Suprapubic skin (tissue), 4 donors: ENCODE data around the gene MESP1. TPM values are rescaled to one million over a fixed set of nuclear protein-coding genes. Genes with fewer than 3 reads are reported as not detected.

Experiments
- DNase-seq, 2 donors: peaks; one replicate each; pipeline ENCODE4 v3.0.0-alpha.2; 2019; ENCODE audit warnings: low spot score in 2 of 2
- H3K27ac ChIP-seq: fragments of 200-600 bp; sonication (generic); one replicate; pipeline ENCODE4 v1.5.1; 2019
- H3K27me3 ChIP-seq: fragments of 200-600 bp; sonication (generic); one replicate; pipeline ENCODE4 v1.5.1; 2019
- H3K36me3 ChIP-seq: fragments of 200-600 bp; sonication (generic); one replicate; pipeline ENCODE4 v1.5.1; 2019
- H3K4me1 ChIP-seq: fragments of 200-600 bp; sonication (generic); one replicate; pipeline ENCODE4 v1.5.1; 2019
- H3K4me3 ChIP-seq: fragments of 200-600 bp; sonication (generic); one replicate; pipeline ENCODE4 v1.5.1; 2019; ENCODE audit warnings: mild to moderate bottlenecking
- H3K9me3 ChIP-seq: fragments of 200-600 bp; sonication (generic); one replicate; pipeline ENCODE4 v1.5.1; 2019
- EP300 ChIP-seq: sonication (generic); formaldehyde crosslinking; IDR thresholded peaks from one replicate; pipeline ENCODE4 v1.6.1; 2017; ENCODE audit warnings: antibody characterized with exemption
- POLR2A ChIP-seq, 2 donors: fragments of 450-650 bp; IDR thresholded peaks; one replicate each; pipeline ENCODE4 v1.6.1; 2017; ENCODE audit warnings: antibody characterized with exemption in 2 of 2, mild to moderate bottlenecking in 2 of 2, moderate library complexity in 2 of 2
- POLR2AphosphoS5 ChIP-seq, 3 donors: sonication (generic); formaldehyde crosslinking; IDR thresholded peaks; one replicate each; pipeline ENCODE4 v1.6.1; 2017; ENCODE audit warnings: antibody characterized with exemption in 3 of 3
- WGBS: methylation state at CpG from one replicate; pipeline ENCODE4 v1.1.5; 2018; 5-methylcytosine and 5-hydroxymethylcytosine counted together
- total RNA-seq, 4 donors: library from RNA; depleted of rRNA; stranded (reverse); fragments of >200 nt; gene quantifications; one replicate each; pipeline ENCODE4 v1.1.0, GENCODE V29; 2016
- TF ChIP-seq, protein P1 (sequence below), 2 donors: fragments of 200-600 bp in 1 of 2; fragments of 450-650 bp in 1 of 2; sonication (generic) in 1 of 2; IDR thresholded peaks; one replicate each; pipeline ENCODE4 v1.5.1; 2016 to 2019; ENCODE audit warnings: antibody characterized with exemption in 2 of 2, mild to moderate bottlenecking in 1 of 2, moderate library complexity in 1 of 2

The MESP1 gene
- total RNA-seq, 4 donors from 2014 or later, result 0.49 to 1.9 (median 0.89) TPM

- no peak for DNase-seq
- TF ChIP-seq, protein P1, sequence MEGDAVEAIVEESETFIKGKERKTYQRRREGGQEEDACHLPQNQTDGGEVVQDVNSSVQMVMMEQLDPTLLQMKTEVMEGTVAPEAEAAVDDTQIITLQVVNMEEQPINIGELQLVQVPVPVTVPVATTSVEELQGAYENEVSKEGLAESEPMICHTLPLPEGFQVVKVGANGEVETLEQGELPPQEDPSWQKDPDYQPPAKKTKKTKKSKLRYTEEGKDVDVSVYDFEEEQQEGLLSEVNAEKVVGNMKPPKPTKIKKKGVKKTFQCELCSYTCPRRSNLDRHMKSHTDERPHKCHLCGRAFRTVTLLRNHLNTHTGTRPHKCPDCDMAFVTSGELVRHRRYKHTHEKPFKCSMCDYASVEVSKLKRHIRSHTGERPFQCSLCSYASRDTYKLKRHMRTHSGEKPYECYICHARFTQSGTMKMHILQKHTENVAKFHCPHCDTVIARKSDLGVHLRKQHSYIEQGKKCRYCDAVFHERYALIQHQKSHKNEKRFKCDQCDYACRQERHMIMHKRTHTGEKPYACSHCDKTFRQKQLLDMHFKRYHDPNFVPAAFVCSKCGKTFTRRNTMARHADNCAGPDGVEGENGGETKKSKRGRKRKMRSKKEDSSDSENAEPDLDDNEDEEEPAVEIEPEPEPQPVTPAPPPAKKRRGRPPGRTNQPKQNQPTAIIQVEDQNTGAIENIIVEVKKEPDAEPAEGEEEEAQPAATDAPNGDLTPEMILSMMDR (IDR thresholded peaks at IDR 0.05), result no peak
- TF ChIP-seq EP300, result no peak
- no peak for TF ChIP-seq POLR2A (IDR thresholded peaks at IDR 0.05)
- no peak for TF ChIP-seq POLR2AphosphoS5 (IDR thresholded peaks at IDR 0.05)
- H3K27me3 ChIP-seq, result peaks cover 13% of the 10 kb centered on the region
- no peak overlapping the region for H3K27ac ChIP-seq
- peak overlapping the region; percentile 76 for H3K4me3 ChIP-seq
- no peaks in the 10 kb centered on the region for H3K36me3 ChIP-seq
- H3K9me3 ChIP-seq, result no peaks in the 10 kb centered on the region
- WGBS, result no CpG with 5 or more reads among the region's 41 CpGs
- peaks cover 16% of the 10 kb centered on the region for H3K4me1 ChIP-seq
Measured at GRCh38 chr15:89749951-89750559, 994 bp downstream of the MESP1 start.

DNA sequence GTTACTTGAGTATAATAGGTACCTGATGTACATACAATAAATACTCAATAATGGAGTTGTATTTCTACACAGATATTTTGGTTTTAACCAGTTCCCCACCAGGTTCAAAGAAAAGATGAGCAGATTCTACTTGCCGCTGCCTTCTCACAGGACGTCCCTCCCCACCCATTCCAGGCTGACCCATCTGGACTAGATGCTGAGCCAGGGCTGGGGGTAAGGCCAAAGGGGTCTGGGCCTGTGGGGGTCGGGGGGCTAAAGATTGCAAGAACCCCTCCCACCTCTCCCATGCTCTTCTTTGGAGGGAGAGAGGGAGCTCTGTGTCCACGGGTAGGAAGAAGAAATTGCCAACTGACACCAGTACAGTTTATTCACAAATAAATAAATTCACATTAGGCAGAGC is 1.5 kb downstream of the MESP1 start:
- Histone ChIP-seq H3K27me3 (peaks cover 15% of the 10 kb centered on the region), H3K4me1 (peaks cover 16% of the 10 kb centered on the region), H3K27ac (no peak overlapping the region), H3K4me3 (peak overlapping the region; percentile 76), H3K36me3 (no peaks in the 10 kb centered on the region), H3K9me3 (no peaks in the 10 kb centered on the region)
- DNase-seq, result no peak
- no peak for TF ChIP-seq EP300
- TF ChIP-seq POLR2AphosphoS5 (IDR thresholded peaks at IDR 0.05), result no peak
- no peak for TF ChIP-seq POLR2A (IDR thresholded peaks at IDR 0.05)
- TF ChIP-seq, protein P1 (IDR thresholded peaks at IDR 0.05), result no peak
- WGBS, result 74% methylated on average over 4 of the region's 4 CpGs

DNA sequence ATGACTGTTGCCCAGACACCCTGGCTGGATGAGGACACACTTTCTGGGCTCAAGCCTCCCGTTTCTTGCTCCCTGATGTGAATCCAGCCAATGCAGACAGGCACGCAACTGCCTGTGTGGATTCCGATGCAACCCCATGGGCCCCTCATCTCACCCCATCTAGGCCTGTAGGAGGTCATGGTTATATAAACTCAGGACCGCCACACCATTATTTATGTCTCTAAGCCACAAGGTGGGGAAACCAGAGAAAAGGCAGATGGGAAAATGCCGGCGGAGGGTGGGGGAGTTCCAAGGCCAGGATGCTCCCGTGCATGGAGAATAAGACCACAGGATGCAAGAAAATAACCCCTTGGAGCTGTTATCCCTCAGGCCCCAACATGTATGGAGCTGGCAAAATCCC is 2.0 kb downstream of the MESP1 start:
- Histone ChIP-seq H3K27ac (no peak overlapping the region), H3K4me3 (no peak overlapping the region), H3K4me1 (peaks cover 16% of the 10 kb centered on the region), H3K9me3 (no peaks in the 10 kb centered on the region), H3K36me3 (no peaks in the 10 kb centered on the region), H3K27me3 (peaks cover 15% of the 10 kb centered on the region)
- DNase-seq, result no peak
- TF ChIP-seq POLR2AphosphoS5 (IDR thresholded peaks at IDR 0.05) (no peak), POLR2A (IDR thresholded peaks at IDR 0.05) (no peak), EP300 (no peak)
- TF ChIP-seq, protein P1 (IDR thresholded peaks at IDR 0.05), result no peak
- 89% methylated on average over 7 of the region's 7 CpGs for WGBS

DNA sequence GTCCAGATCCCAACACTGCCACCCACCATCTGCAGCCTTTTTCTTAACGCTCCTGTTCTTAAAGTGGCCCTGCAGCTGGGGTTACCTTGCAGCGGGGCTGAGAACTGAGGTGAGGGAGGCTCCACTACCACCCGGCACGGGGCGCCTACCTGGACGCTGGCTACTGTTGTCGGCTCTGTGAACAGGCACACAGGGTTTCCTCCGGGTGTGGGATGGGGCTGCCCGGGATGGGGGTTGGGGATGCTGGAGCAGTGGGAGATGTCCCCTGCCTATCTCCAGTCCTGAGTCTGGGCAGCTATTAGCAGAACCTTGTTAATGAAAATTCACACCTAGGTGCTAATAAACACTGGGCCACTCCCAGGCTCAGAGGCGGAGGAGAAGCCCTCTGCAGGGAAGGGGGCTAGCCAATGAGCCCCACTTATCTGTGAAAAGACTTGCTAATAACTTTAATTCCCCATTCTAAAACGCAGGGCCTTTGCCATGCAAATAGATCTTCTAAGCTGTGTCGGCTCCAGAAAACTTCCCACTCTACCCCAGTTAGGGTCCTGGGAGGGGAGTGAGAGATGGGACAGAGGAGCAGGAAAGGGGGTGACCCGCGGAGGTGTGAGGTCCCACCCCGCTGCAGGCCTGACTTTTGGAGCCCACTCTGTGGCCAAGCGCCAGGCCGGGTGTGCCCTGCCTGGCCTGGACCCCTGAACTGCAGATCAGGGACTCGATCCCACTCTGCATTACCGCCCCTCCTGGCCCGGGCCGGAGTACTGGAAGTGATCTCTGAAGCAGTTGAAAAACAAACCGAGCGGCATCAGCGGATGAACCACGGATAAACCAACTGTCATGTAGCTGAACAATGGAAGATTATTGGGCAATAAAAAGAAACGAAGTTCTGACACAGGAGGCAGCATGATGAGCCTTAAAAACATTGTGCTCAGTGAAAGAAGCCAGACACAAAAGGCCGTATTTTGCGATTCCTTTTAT is 3.1 kb downstream of the MESP1 start:
- TF ChIP-seq EP300 (no peak), POLR2AphosphoS5 (IDR thresholded peaks at IDR 0.05) (no peak), POLR2A (IDR thresholded peaks at IDR 0.05) (no peak)
- TF ChIP-seq, protein P1 (IDR thresholded peaks at IDR 0.05), result no peak
- Histone ChIP-seq H3K27ac (no peak overlapping the region), H3K36me3 (no peaks in the 10 kb centered on the region), H3K27me3 (peaks cover 15% of the 10 kb centered on the region), H3K4me3 (no peak overlapping the region), H3K4me1 (peaks cover 16% of the 10 kb centered on the region), H3K9me3 (no peaks in the 10 kb centered on the region)
- 70% methylated on average over 17 of the region's 28 CpGs for WGBS
- DNase-seq, result no peak

GRCh38 chr15:89746386-89746780 is 4.7 kb downstream of the MESP1 start:
- H3K4me3 ChIP-seq, result no peak overlapping the region
- H3K27me3 ChIP-seq, result peaks cover 15% of the 10 kb centered on the region
- TF ChIP-seq POLR2A (IDR thresholded peaks at IDR 0.05) (no peak), POLR2AphosphoS5 (IDR thresholded peaks at IDR 0.05) (no peak)
- WGBS, result 77% methylated on average over 9 of the region's 9 CpGs
- H3K36me3 ChIP-seq, result no peaks in the 10 kb centered on the region
- no peak for DNase-seq
- no peaks in the 10 kb centered on the region for H3K9me3 ChIP-seq
- no peak overlapping the region for H3K27ac ChIP-seq
- H3K4me1 ChIP-seq, result peaks cover 14% of the 10 kb centered on the region
